Activated B cell treated with CpG ODN at 0.5 μM for 24 hours (primary cell): ENCODE data around the gene MVB12B. TPM values are rescaled to one million over a fixed set of nuclear protein-coding genes. Genes with fewer than 3 reads are reported as not detected.

ENCODE experiments used
- ATAC-seq: fragments of 200-7000 bp; cut with Tn5 transposase; one replicate; pipeline ENCODE4 v1.10.0; 2021; ENCODE audit warnings: low read depth, mild to moderate bottlenecking, moderate library complexity
- CTCF ChIA-PET: fragments of 350-600 bp; sonication (Branson Sonifier 250); formaldehyde crosslinking; loops from one replicate; lab custom pipeline; 2021; ENCODE audit warnings: antibody characterized with exemption; lab: Charles Lee
- POLR2A ChIA-PET: fragments of 350-600 bp; sonication (Branson Sonifier 250); formaldehyde crosslinking; loops from one replicate; lab custom pipeline; 2021; ENCODE audit warnings: antibody characterized with exemption; lab: Charles Lee
- DNase-seq: peaks from one replicate; pipeline ENCODE4 v3.0.0; 2022
- H3K27ac Mint-ChIP-seq: one replicate; pipeline ENCODE4 v1.8.0; 2020; ENCODE audit warnings: mixed read lengths
- H3K27me3 Mint-ChIP-seq: one replicate; pipeline ENCODE4 v1.8.0; 2021; ENCODE audit warnings: mixed read lengths
- H3K36me3 Mint-ChIP-seq: one replicate; pipeline ENCODE4 v1.8.0; 2021; ENCODE audit warnings: low read depth, mixed read lengths
- H3K4me1 Mint-ChIP-seq: one replicate; pipeline ENCODE4 v1.8.0; 2021; ENCODE audit warnings: mixed read lengths
- H3K4me3 Mint-ChIP-seq: one replicate; pipeline ENCODE4 v1.8.0; 2020; ENCODE audit warnings: mild to moderate bottlenecking, mixed read lengths
- H3K9me3 Mint-ChIP-seq: one replicate; pipeline ENCODE4 v1.8.0; 2020; ENCODE audit warnings: mixed read lengths
- CTCF ChIP-seq: fragments of 200-600 bp; IDR thresholded peaks from one replicate; pipeline ENCODE4 v1.8.0; 2022; ENCODE audit warnings: antibody characterized with exemption, mild to moderate bottlenecking
- intact Hi-C: fragments of 100-400 bp; cut with micrococcal nuclease; formaldehyde crosslinking; loops from one replicate; pipeline ENCODE4 v1.15.1; 2024
- total RNA-seq: library from RNA; stranded (reverse); gene quantifications from 2 replicates; pipeline ENCODE4 v1.2.3, GENCODE V29; 2022

Gene MVB12B
- total RNA-seq, 1 donor from 2014 or later: 2.5 TPM

- intact Hi-C loops: loop anchor here (5.0 kb wide), 1 partner anchor 79 kb away; no protein-coding TSS in a partner anchor
- H3K4me3 Mint-ChIP-seq: peak overlapping the region; percentile 17
These were observed 86.3 kb downstream of the MVB12B start for GRCh38 chr9:126412905-126413304.

GRCh38 chr9:126413391-126414068 is 86.9 kb downstream of the MVB12B start:
- ChIA-PET POLR2A (no interaction called here), CTCF (no interaction called here)
- ATAC-seq (no peak), DNase-seq (no peak)
- TF ChIP-seq CTCF: no peak
- H3K4me3 Mint-ChIP-seq: no peak overlapping the region
- H3K9me3 Mint-ChIP-seq: no peaks in the 10 kb centered on the region
- intact Hi-C loops: loop anchor here (5.0 kb wide), 1 partner anchor 79 kb away; no protein-coding TSS in a partner anchor
- no peaks in the 10 kb centered on the region for H3K27me3 Mint-ChIP-seq
- no peaks in the 10 kb centered on the region for H3K36me3 Mint-ChIP-seq
- H3K27ac Mint-ChIP-seq: no peak overlapping the region
- peaks cover 35% of the 10 kb centered on the region for H3K4me1 Mint-ChIP-seq

More at GRCh38 chr9:126412905-126413304, 86.3 kb downstream of the MVB12B start:
- Mint-ChIP-seq H3K27ac (no peak overlapping the region), H3K4me1 (peaks cover 35% of the 10 kb centered on the region), H3K9me3 (no peaks in the 10 kb centered on the region), H3K27me3 (no peaks in the 10 kb centered on the region), H3K36me3 (no peaks in the 10 kb centered on the region)
- ATAC-seq (no peak), DNase-seq (no peak)
- no peak for TF ChIP-seq CTCF
- ChIA-PET CTCF (no interaction called here), POLR2A (no interaction called here)

GRCh38 chr9:126415741-126416370 is 89.2 kb downstream of the MVB12B start:
- no peaks in the 10 kb centered on the region for H3K9me3 Mint-ChIP-seq
- H3K4me3 Mint-ChIP-seq: no peak overlapping the region
- ATAC-seq: no peak
- H3K27me3 Mint-ChIP-seq: no peaks in the 10 kb centered on the region
- DNase-seq: no peak
- intact Hi-C loops: no loop called here
- H3K4me1 Mint-ChIP-seq: peaks cover 31% of the 10 kb centered on the region
- H3K27ac Mint-ChIP-seq: no peak overlapping the region
- POLR2A ChIA-PET: no interaction called here
- CTCF ChIA-PET: no interaction called here
- H3K36me3 Mint-ChIP-seq: no peaks in the 10 kb centered on the region
- TF ChIP-seq CTCF: no peak

- H3K9me3 Mint-ChIP-seq: no peaks in the 10 kb centered on the region
- intact Hi-C loops: no loop called here
- H3K27ac Mint-ChIP-seq: no peak overlapping the region
- H3K4me1 Mint-ChIP-seq: peaks cover 19% of the 10 kb centered on the region
- no peak for TF ChIP-seq CTCF
- no peaks in the 10 kb centered on the region for H3K27me3 Mint-ChIP-seq
- ATAC-seq (no peak), DNase-seq (no peak)
- no peaks in the 10 kb centered on the region for H3K36me3 Mint-ChIP-seq
- H3K4me3 Mint-ChIP-seq: no peak overlapping the region
- ChIA-PET CTCF (no interaction called here), POLR2A (no interaction called here)
These were observed 90.4 kb downstream of the MVB12B start for GRCh38 chr9:126417043-126417442.

GRCh38 chr9:126417684-126418083 is 91.1 kb downstream of the MVB12B start:
- ATAC-seq (no peak), DNase-seq (no peak)
- TF ChIP-seq CTCF: no peak
- Mint-ChIP-seq H3K4me3 (no peak overlapping the region), H3K27me3 (no peaks in the 10 kb centered on the region), H3K36me3 (no peaks in the 10 kb centered on the region), H3K9me3 (no peaks in the 10 kb centered on the region), H3K4me1 (peaks cover 13% of the 10 kb centered on the region), H3K27ac (no peak overlapping the region)
- POLR2A ChIA-PET: no interaction called here
- intact Hi-C loops: no loop called here
- CTCF ChIA-PET: no interaction called here
